HepG2 (cell line): Measurements from ENCODE around the gene NAA11. TPM values are rescaled to one million over a fixed set of nuclear protein-coding genes. Genes with fewer than 3 reads are reported as not detected.

Source experiments
- ATAC-seq: fragments of 200-7000 bp; cut with Tn5 transposase; 3 replicates; pipeline ENCODE4 v1.9.1; 2020; ENCODE audit warnings: mild to moderate bottlenecking, moderate library complexity
- BruUV-seq: library from RNA; stranded (reverse); fragments of 400-500 nt; replicated peaks from 2 replicates; lab custom pipeline; 2021; lab: Mats Ljungman, UMichigan
- CTCF ChIA-PET: fragments of 300-600 bp; formaldehyde crosslinking; extraction: SDS; loops from one replicate; lab custom pipeline; 2021; ENCODE audit warnings: low total read pairs, inconsistent platforms, low intra/inter-chr PET ratio; lab: Yijun Ruan, JAX
- POLR2A ChIA-PET: fragments of 350-600 bp; sonication (Branson Sonifier 250); formaldehyde crosslinking; loops from one replicate; lab custom pipeline; 2020; ENCODE audit warnings: antibody characterized with exemption, inconsistent platforms; lab: Yijun Ruan, JAX
- DNase-seq: peaks from one replicate; pipeline ENCODE4 v3.0.0-alpha.2; 2015; ENCODE audit warnings: low spot score
- FAIRE-seq: peaks from 3 replicates; lab custom pipeline; 2011; peaks lifted over from hg19 to GRCh38; lab: Jason Lieb, UNC
- H2AFZ ChIP-seq: one replicate; pipeline ENCODE4 v1.6.1; 2011; ENCODE audit warnings: low read length, inconsistent platforms
- H3K27ac ChIP-seq: fragments of 300-600 bp; 3 replicates; pipeline ENCODE4 v1.8.0; 2011; ENCODE audit warnings: mixed run types, mild to moderate bottlenecking, mixed read lengths, low read length, inconsistent platforms; ENCODE audit not compliant: insufficient read depth; ENCODE audit errors: extremely low read length
- H3K27me3 ChIP-seq, 2 experiments: fragments of 200-600 bp in 1 of 2; 2 replicates in 1 of 2; 3 replicates in 1 of 2; pipeline versions ENCODE4 v1.6.0 to v1.8.0; 2011; ENCODE audit warnings: low read length in 2 of 2, mild to moderate bottlenecking in 2 of 2, moderate library complexity in 2 of 2, inconsistent platforms in 1 of 2; ENCODE audit not compliant: insufficient read depth in 2 of 2, control insufficient read depth in 1 of 2
- H3K36me3 ChIP-seq, 2 experiments: fragments of 200-600 bp in 1 of 2; replicated peaks in 1 of 2; 2 replicates in 1 of 2; 3 replicates in 1 of 2; pipeline versions ENCODE4 v1.5.1 to v1.8.0; 2011; ENCODE audit warnings: low read length in 2 of 2, inconsistent platforms in 1 of 2; ENCODE audit not compliant: insufficient read depth in 2 of 2, control insufficient read depth in 1 of 2
- H3K4me1 ChIP-seq: 2 replicates; pipeline ENCODE4 v1.5.1; 2012; ENCODE audit warnings: low read length, inconsistent platforms; ENCODE audit not compliant: insufficient read depth
- H3K4me2 ChIP-seq: 2 replicates; pipeline ENCODE4 v1.6.0; 2011; ENCODE audit warnings: low read depth, low read length, inconsistent platforms
- H3K4me3 ChIP-seq, 3 experiments: fragments of 200-600 bp in 1 of 3; sonication (generic), shearing (Covaris generic) in 1 of 3; replicated peaks in 1 of 3; 2 replicates each; pipeline ENCODE4 v1.5.1; 2011 to 2016; ENCODE audit warnings: low read length in 3 of 3, inconsistent platforms in 2 of 3, low read depth in 2 of 3, mild to moderate bottlenecking in 2 of 3, control low read depth in 1 of 3, mixed read lengths in 1 of 3; ENCODE audit not compliant: insufficient read depth in 1 of 3
- H3K79me2 ChIP-seq: one replicate; pipeline ENCODE4 v1.6.1; 2011; ENCODE audit warnings: low read length, inconsistent platforms; ENCODE audit not compliant: insufficient read depth
- H3K9ac ChIP-seq: 2 replicates; pipeline ENCODE4 v1.6.0; 2011; ENCODE audit warnings: mild to moderate bottlenecking, low read depth, low read length, inconsistent platforms; ENCODE audit not compliant: insufficient read depth
- H3K9me3 ChIP-seq: 2 replicates; pipeline ENCODE4 v1.5.1; 2012; ENCODE audit warnings: mild to moderate bottlenecking, low read length
- H4K20me1 ChIP-seq: 2 replicates; pipeline ENCODE4 v1.6.0; 2011; ENCODE audit warnings: inconsistent platforms, mild to moderate bottlenecking, low read length, moderate library complexity; ENCODE audit not compliant: insufficient read depth
- NR3C1 ChIP-seq: sonication (generic); formaldehyde crosslinking; IDR thresholded peaks from 2 replicates; pipeline ENCODE4 v1.4.0; 2020; ENCODE audit warnings: missing genetic modification reagents
- ZNF160 ChIP-seq: sonication (generic); formaldehyde crosslinking; IDR thresholded peaks from 2 replicates; pipeline ENCODE4 v1.8.0; 2022; ENCODE audit warnings: mild to moderate bottlenecking, inconsistent platforms, missing genetic modification reagents
- ZNF570 ChIP-seq: sonication (generic); formaldehyde crosslinking; IDR thresholded peaks from 2 replicates; pipeline ENCODE4 v1.4.0; 2020; ENCODE audit warnings: mild to moderate bottlenecking, missing genetic modification reagents, borderline replicate concordance
- WGBS: methylation state at CpG from one replicate; pipeline ENCODE4 v1.1.6; 2017; ENCODE audit warnings: low lambda C conversion rate; 5-methylcytosine and 5-hydroxymethylcytosine counted together
- in situ Hi-C: cut with HindIII; loops from 2 replicates; pipeline ENCODE4 v1.10.0; 2017; ENCODE audit warnings: low pct_unique_long_range_greater_than_20kb; ENCODE audit not compliant: extremely low pct_ligation_motif_present
- intact Hi-C: fragments of 100-400 bp; cut with micrococcal nuclease; formaldehyde crosslinking; loops from one replicate; pipeline ENCODE4 v1.10.0; 2022; ENCODE audit not compliant: unreplicated experiment
- polyA plus RNA-seq, 8 experiments: library from polyadenylated mRNA; depleted of rRNA in 3 of 8; stranded (reverse) in 7 of 8; unstranded in 1 of 8; fragments of >200 nt; fragmentation: Illumina TruSeq in 4 of 8; extraction: Trizol in 4 of 8; gene quantifications; 2 replicates each; pipeline versions ENCODE4 v1.2.1 to v1.2.3, GENCODE V29; 2011 to 2016; ENCODE audit warnings: low read depth in 4 of 8, missing spikeins in 1 of 8, mixed read lengths in 1 of 8; ENCODE audit not compliant: insufficient read depth in 1 of 8
- total RNA-seq, 5 experiments: library from RNA; depleted of rRNA; stranded (reverse); fragments of >200 nt; fragmentation: Illumina TruSeq; extraction: Trizol; gene quantifications; 2 replicates each; pipeline ENCODE4 v1.2.3, GENCODE V29; 2016; ENCODE audit warnings: low read depth in 1 of 5
- TF ChIP-seq, protein P1 (sequence below): sonication (generic); formaldehyde crosslinking; IDR thresholded peaks from 2 replicates; pipeline ENCODE4 v1.4.0; 2020; ENCODE audit warnings: mild to moderate bottlenecking, missing genetic modification reagents
- TF ChIP-seq, protein P2 (sequence below): fragments of 450-650 bp; IDR thresholded peaks from 2 replicates; pipeline ENCODE4 v1.6.1; 2017

The NAA11 gene
- total and polyA plus RNA-seq, 2 of the 13 experiments (the other 11 are each of a cell fraction or from before 2014, with no cell fraction given), result not detected

DNA sequence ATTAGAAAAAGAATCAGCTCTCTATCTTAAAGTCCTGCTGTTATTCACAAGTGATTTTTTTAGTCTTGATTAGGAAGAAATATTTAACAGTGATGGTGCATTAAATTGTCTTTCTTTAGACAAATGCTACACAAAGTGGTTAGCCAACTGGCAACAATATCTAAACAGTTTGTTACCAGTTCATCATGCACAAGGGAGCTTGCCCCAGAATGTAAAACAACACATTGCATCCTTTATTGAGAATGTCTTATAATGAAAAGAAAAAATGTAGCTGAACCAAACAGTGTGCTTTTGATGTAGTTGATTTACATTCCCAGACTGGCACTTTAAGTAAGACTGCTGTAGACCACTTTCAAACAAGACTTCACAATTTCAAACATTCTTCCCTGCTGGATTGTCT, 34.1 kb upstream of the NAA11 start (continued):
- TF ChIP-seq, protein P1, sequence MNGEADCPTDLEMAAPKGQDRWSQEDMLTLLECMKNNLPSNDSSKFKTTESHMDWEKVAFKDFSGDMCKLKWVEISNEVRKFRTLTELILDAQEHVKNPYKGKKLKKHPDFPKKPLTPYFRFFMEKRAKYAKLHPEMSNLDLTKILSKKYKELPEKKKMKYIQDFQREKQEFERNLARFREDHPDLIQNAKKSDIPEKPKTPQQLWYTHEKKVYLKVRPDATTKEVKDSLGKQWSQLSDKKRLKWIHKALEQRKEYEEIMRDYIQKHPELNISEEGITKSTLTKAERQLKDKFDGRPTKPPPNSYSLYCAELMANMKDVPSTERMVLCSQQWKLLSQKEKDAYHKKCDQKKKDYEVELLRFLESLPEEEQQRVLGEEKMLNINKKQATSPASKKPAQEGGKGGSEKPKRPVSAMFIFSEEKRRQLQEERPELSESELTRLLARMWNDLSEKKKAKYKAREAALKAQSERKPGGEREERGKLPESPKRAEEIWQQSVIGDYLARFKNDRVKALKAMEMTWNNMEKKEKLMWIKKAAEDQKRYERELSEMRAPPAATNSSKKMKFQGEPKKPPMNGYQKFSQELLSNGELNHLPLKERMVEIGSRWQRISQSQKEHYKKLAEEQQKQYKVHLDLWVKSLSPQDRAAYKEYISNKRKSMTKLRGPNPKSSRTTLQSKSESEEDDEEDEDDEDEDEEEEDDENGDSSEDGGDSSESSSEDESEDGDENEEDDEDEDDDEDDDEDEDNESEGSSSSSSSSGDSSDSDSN (CRISPR knock-in tag), result no peak

- H3K9me3 ChIP-seq, result no peaks in the 10 kb centered on the region
- no peaks in the 10 kb centered on the region for H3K27me3 ChIP-seq
- no peak overlapping the region for H3K4me3 ChIP-seq
- no peak for FAIRE-seq
- no peak overlapping the region for H3K27ac ChIP-seq
- BruUV-seq, result no TSS peak
- 0% methylated on average over 1 of the region's 1 CpG for WGBS
- H3K4me1 ChIP-seq, result no peaks in the 10 kb centered on the region
- H2AFZ ChIP-seq, result no peak overlapping the region
- no peaks in the 10 kb centered on the region for H4K20me1 ChIP-seq
- POLR2A ChIA-PET, result no interaction called here
- no peaks in the 10 kb centered on the region for H3K79me2 ChIP-seq
- TF ChIP-seq NR3C1 (no peak), ZNF160 (CRISPR knock-in tag) (no peak), ZNF570 (no peak)
- TF ChIP-seq, protein P2, sequence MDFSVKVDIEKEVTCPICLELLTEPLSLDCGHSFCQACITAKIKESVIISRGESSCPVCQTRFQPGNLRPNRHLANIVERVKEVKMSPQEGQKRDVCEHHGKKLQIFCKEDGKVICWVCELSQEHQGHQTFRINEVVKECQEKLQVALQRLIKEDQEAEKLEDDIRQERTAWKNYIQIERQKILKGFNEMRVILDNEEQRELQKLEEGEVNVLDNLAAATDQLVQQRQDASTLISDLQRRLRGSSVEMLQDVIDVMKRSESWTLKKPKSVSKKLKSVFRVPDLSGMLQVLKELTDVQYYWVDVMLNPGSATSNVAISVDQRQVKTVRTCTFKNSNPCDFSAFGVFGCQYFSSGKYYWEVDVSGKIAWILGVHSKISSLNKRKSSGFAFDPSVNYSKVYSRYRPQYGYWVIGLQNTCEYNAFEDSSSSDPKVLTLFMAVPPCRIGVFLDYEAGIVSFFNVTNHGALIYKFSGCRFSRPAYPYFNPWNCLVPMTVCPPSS, result no peak
- in situ Hi-C loops (no loop called here), intact Hi-C loops (no loop called here)
- H3K36me3 ChIP-seq, result no peaks in the 10 kb centered on the region
- no peak for ATAC-seq
- DNase-seq, result no peak
- H3K9ac ChIP-seq, result no peak overlapping the region
- no peak overlapping the region for H3K4me2 ChIP-seq
- CTCF ChIA-PET, result no interaction called here
Measured at GRCh38 chr4:79358438-79358837, 32.6 kb upstream of the NAA11 start.
